Sigmoid colon (tissue), 4 donors: ENCODE measurements around the gene ARHGAP18.

Experiments
- EP300 ChIP-seq, 4 donors: sonication (generic); formaldehyde crosslinking; IDR thresholded peaks; one replicate each; pipeline ENCODE4 v1.6.1; 2017; ENCODE audit warnings: antibody characterized with exemption in 4 of 4
- POLR2A ChIP-seq, 2 donors: fragments of 450-650 bp; IDR thresholded peaks; one replicate each; pipeline ENCODE4 v1.6.1; 2016; ENCODE audit warnings: antibody characterized with exemption in 2 of 2, mild to moderate bottlenecking in 2 of 2, moderate library complexity in 2 of 2
- POLR2AphosphoS5 ChIP-seq, 4 donors: sonication (generic); formaldehyde crosslinking; IDR thresholded peaks; one replicate each; pipeline ENCODE4 v1.6.1; 2017; ENCODE audit warnings: antibody characterized with exemption in 4 of 4
- TF ChIP-seq, protein P1 (sequence below), 4 experiments: fragments of 450-650 bp in 3 of 4; fragments of 200-600 bp in 1 of 4; IDR thresholded peaks; one replicate each; pipeline ENCODE4 v1.5.1; 2016 to 2019; ENCODE audit warnings: antibody characterized with exemption in 4 of 4, mild to moderate bottlenecking in 3 of 4, moderate library complexity in 2 of 4

DNA sequence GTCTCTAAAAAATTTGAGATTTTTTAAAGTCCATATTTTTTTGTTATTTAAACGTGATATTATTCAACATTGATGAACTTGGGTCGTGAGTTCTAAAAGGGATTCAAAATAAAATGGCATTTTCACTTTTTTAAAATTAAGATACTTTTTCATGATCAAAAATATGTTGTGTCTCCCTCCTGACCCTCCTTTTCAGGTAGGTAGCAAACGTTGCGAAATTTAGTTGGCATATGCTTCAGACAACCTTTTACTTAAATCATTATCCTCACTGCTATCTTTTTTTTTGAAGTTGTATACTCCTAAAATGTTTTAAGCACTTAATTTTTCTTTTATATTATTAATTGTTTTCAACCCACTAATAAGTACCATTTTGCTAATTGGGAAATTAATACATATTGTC, 133.5 kb downstream of the ARHGAP18 start:
- TF ChIP-seq, protein P1, sequence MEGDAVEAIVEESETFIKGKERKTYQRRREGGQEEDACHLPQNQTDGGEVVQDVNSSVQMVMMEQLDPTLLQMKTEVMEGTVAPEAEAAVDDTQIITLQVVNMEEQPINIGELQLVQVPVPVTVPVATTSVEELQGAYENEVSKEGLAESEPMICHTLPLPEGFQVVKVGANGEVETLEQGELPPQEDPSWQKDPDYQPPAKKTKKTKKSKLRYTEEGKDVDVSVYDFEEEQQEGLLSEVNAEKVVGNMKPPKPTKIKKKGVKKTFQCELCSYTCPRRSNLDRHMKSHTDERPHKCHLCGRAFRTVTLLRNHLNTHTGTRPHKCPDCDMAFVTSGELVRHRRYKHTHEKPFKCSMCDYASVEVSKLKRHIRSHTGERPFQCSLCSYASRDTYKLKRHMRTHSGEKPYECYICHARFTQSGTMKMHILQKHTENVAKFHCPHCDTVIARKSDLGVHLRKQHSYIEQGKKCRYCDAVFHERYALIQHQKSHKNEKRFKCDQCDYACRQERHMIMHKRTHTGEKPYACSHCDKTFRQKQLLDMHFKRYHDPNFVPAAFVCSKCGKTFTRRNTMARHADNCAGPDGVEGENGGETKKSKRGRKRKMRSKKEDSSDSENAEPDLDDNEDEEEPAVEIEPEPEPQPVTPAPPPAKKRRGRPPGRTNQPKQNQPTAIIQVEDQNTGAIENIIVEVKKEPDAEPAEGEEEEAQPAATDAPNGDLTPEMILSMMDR (IDR thresholded peaks at IDR 0.05): no peak
- TF ChIP-seq POLR2A (IDR thresholded peaks at IDR 0.05): no peak
- TF ChIP-seq EP300 (IDR thresholded peaks at IDR 0.05): no peak
- no peak for TF ChIP-seq POLR2AphosphoS5 (IDR thresholded peaks at IDR 0.05)
